HepG2 (cell line): Measurements from ENCODE around the gene PARP16. TPM values are rescaled to one million over a fixed set of nuclear protein-coding genes. Genes with fewer than 3 reads are reported as not detected.

Experiments used
- ARID3A ChIP-seq: IDR thresholded peaks from 2 replicates; pipeline ENCODE4 v1.6.1; 2012; ENCODE audit warnings: low read depth, low read length, improper control_type of control experiment
- ATF2 ChIP-seq: sonication (generic); formaldehyde crosslinking; IDR thresholded peaks from 2 replicates; pipeline ENCODE4 v1.4.0; 2020; ENCODE audit warnings: missing genetic modification reagents
- IRF2 ChIP-seq: IDR thresholded peaks from 2 replicates; pipeline ENCODE4 v1.6.1; 2018; ENCODE audit warnings: missing genetic modification reagents, missing compliant biosample characterization
- KAT8 ChIP-seq: IDR thresholded peaks from 2 replicates; pipeline ENCODE4 v1.6.1; 2016; ENCODE audit warnings: missing genetic modification reagents, missing compliant biosample characterization
- KLF13 ChIP-seq: sonication (generic); formaldehyde crosslinking; IDR thresholded peaks from 2 replicates; pipeline ENCODE4 v1.4.0; 2020; ENCODE audit warnings: mild to moderate bottlenecking, missing genetic modification reagents
- PRDM10 ChIP-seq: sonication (generic); formaldehyde crosslinking; IDR thresholded peaks from 2 replicates; pipeline ENCODE4 v1.4.0; 2020; ENCODE audit warnings: low read depth, missing genetic modification reagents
- TAF1 ChIP-seq: sonication (generic); formaldehyde crosslinking; IDR thresholded peaks from 2 replicates; pipeline ENCODE4 v1.4.0; 2020; ENCODE audit warnings: missing genetic modification reagents
- TFAP4 ChIP-seq: sonication (generic); IDR thresholded peaks from 2 replicates; pipeline ENCODE4 v1.6.1; 2016; ENCODE audit warnings: low read depth, borderline replicate concordance
- YY1 ChIP-seq: IDR thresholded peaks from 2 replicates; pipeline ENCODE4 v1.6.1; 2011; ENCODE audit warnings: low read length, low read depth, moderate library complexity, mild to moderate bottlenecking; ENCODE audit not compliant: insufficient read depth, insufficient replicate concordance
- ZC3H4 ChIP-seq: sonication (generic); formaldehyde crosslinking; IDR thresholded peaks from 2 replicates; pipeline ENCODE4 v1.4.0; 2020; ENCODE audit warnings: missing genetic modification reagents, borderline replicate concordance
- ZGPAT ChIP-seq: IDR thresholded peaks from 2 replicates; pipeline ENCODE4 v1.6.1; 2016; ENCODE audit warnings: mild to moderate bottlenecking
- ZNF17 ChIP-seq: sonication (generic); formaldehyde crosslinking; IDR thresholded peaks from 2 replicates; pipeline ENCODE4 v1.5.0; 2020; ENCODE audit warnings: mild to moderate bottlenecking, missing genetic modification reagents
- ZNF614 ChIP-seq: IDR thresholded peaks from 2 replicates; pipeline ENCODE4 v1.6.1; 2018; ENCODE audit warnings: missing biosample characterization, missing genetic modification reagents, inconsistent platforms, borderline replicate concordance
- polyA plus RNA-seq, 8 experiments: library from polyadenylated mRNA; depleted of rRNA in 3 of 8; stranded (reverse) in 7 of 8; unstranded in 1 of 8; fragments of >200 nt; fragmentation: Illumina TruSeq in 4 of 8; extraction: Trizol in 4 of 8; gene quantifications; 2 replicates each; pipeline versions ENCODE4 v1.2.1 to v1.2.3, GENCODE V29; 2011 to 2016; ENCODE audit warnings: low read depth in 4 of 8, missing spikeins in 1 of 8, mixed read lengths in 1 of 8; ENCODE audit not compliant: insufficient read depth in 1 of 8
- total RNA-seq, 5 experiments: library from RNA; depleted of rRNA; stranded (reverse); fragments of >200 nt; fragmentation: Illumina TruSeq; extraction: Trizol; gene quantifications; 2 replicates each; pipeline ENCODE4 v1.2.3, GENCODE V29; 2016; ENCODE audit warnings: low read depth in 1 of 5

PARP16 gene
- total and polyA plus RNA-seq, 2 of the 13 experiments (the other 11 are each of a cell fraction or from before 2014, with no cell fraction given) = 6.8 to 7.6 TPM

GRCh38 chr15:65318870-65319356 is 32.2 kb upstream of the PARP16 start (continued):
- TF ChIP-seq PRDM10 (CRISPR knock-in tag) (peak; percentile 35; the same call in 1 of the 2 replicates), ARID3A (peak; percentile 43; the same call in 1 of the 2 replicates), KLF13 (CRISPR knock-in tag) (no peak), KAT8 (CRISPR knock-in tag) (0 out of 2 replicates have a peak, but pooled peaks have one; percentile 24), IRF2 (CRISPR knock-in tag) (peak; percentile 54; the same call in 1 of the 2 replicates), YY1 (peak; percentile 70), ZNF17 (no peak), ATF2 (CRISPR knock-in tag) (peak; percentile 30; the same call in 1 of the 2 replicates), TFAP4 (peak; percentile 32; the same call in 1 of the 2 replicates), TAF1 (CRISPR knock-in tag) (no peak), ZC3H4 (CRISPR knock-in tag) (no peak), ZGPAT (CRISPR knock-in tag) (0 out of 2 replicates have a peak, but pooled peaks have one; percentile 45), ZNF614 (CRISPR knock-in tag) (peak; percentile 58; the same call in 1 of the 2 replicates)
